ENCODE measurements around the gene ZNF638. TPM values are rescaled to one million over a fixed set of nuclear protein-coding genes. Genes with fewer than 3 reads are reported as not detected.

The ZNF638 gene
- total and polyA plus RNA-seq, 2 of the 4 experiments (the other 2 are of a cell fraction) = 46.4 to 129 TPM

DNA sequence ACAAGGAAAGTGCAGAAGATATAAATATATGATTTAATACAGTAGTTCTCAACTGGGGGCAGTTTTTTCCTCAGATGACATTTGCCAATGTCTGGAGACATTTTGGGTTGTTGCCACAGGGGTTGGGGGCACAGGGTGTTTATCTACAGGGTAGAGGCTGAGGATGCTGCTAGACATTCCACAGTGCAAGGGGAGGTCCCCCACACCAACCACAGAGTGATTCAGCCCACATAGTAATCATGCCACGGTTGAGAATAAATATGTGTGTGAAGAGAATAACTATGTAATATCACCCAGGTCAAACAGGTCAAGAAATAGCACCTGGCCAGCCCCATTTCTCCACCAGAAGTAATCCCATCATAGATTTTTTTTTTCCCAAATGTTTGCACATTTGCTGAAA is 139.7 kb downstream of the ZNF638 start:
- Histone ChIP-seq H3K9me1 (ENCODE audit: insufficient read depth, low read length) (no peaks in the 10 kb centered on the region), H3K79me1 (ENCODE audit: low read depth in 1 of 2, low read length in 2 of 2) (no peaks in the 10 kb centered on the region), H4K20me1 (ENCODE audit: insufficient read depth, low read length) (no peaks in the 10 kb centered on the region), H3K4me1 (ENCODE audit: control insufficient read depth, insufficient read depth, low read length) (no peaks in the 10 kb centered on the region), H4K91ac (ENCODE audit: insufficient read depth, low read depth, low read length) (no peak overlapping the region), H3K36me3 (ENCODE audit: control insufficient read depth, insufficient read depth, low read length) (no peaks in the 10 kb centered on the region), H4K8ac (ENCODE audit: low read depth in 2 of 2, low read length in 2 of 2) (no peak overlapping the region), H3K23ac (ENCODE audit: low read depth, low read length) (no peak overlapping the region), H3K4ac (ENCODE audit: low read depth, low read length) (no peak overlapping the region), H2AK5ac (ENCODE audit: low read depth, low read length) (no peak overlapping the region), H3K56ac (ENCODE audit: extremely low read depth, insufficient read depth, low read length) (no peak overlapping the region), H2BK5ac (ENCODE audit: low read depth, low read length, poor library complexity, severe bottlenecking) (no peak overlapping the region), H4K5ac (ENCODE audit: low read depth, low read length) (no peak overlapping the region), H2AK9ac (replicated peaks; ENCODE audit: low read depth, low read length, poor library complexity) (no peak overlapping the region), H2BK15ac (ENCODE audit: low read depth, low read length) (no peak overlapping the region), H3K9me3 (ENCODE audit: control insufficient read depth, insufficient read depth, low read length) (no peaks in the 10 kb centered on the region), H2AFZ (replicated peaks; ENCODE audit: low read length, poor library complexity) (peak overlapping the region; percentile 45), H2BK120ac (ENCODE audit: low read depth, low read length) (no peak overlapping the region), H3K4me3 (ENCODE audit: insufficient read depth, low read depth, low read length) (no peak overlapping the region), H3K27ac (ENCODE audit: insufficient read depth, low read length) (no peak overlapping the region), H2BK20ac (ENCODE audit: low read depth, low read length) (no peak overlapping the region), H3K4me2 (ENCODE audit: low read depth, low read length) (no peak overlapping the region), H3K9ac (ENCODE audit: low read depth, low read length) (no peak overlapping the region), H3K18ac (ENCODE audit: low read depth, low read length) (no peak overlapping the region), H3K14ac (replicated peaks; ENCODE audit: low read depth, low read length) (no peak overlapping the region), H3K27me3 (ENCODE audit: control insufficient read depth, insufficient read depth, low read length) (peaks cover 41% of the 10 kb centered on the region)
- BruUV-seq (replicated peaks) = no TSS peak
- TF ChIP-seq BHLHE40 (IDR thresholded peaks at IDR 0.05; ENCODE audit: low read depth, low read length) (no peak), MAZ (IDR thresholded peaks at IDR 0.05; ENCODE audit: borderline replicate concordance, low read depth, low read length) (peak; percentile 15; the same call in 1 of the 2 replicates)
- no CpG with 5 or more reads among the region's 1 CpG for WGBS, 2 experiments (ENCODE audit: extremely low coverage in 2 of 2, insufficient read length in 1 of 2)
- peak; percentile 59 for DNase-seq
- dilution Hi-C loops (cut with HindIII; ENCODE audit: low sequenced_read_pairs, unreplicated experiment) (no loop called here), in situ Hi-C loops (cut with MboI; ENCODE audit: low sequenced_read_pairs) (no loop called here), intact Hi-C loops (cut with micrococcal nuclease) (no loop called here)
- peak; percentile 70 for ATAC-seq (ENCODE audit: low read depth)
- ChIA-PET CTCF (no interaction called here), POLR2A (ENCODE audit: unreplicated experiment) (no interaction called here)

Data from IMR-90 (cell line).